Measurements from ENCODE around the gene GUCY1A1. TPM values are rescaled to one million over a fixed set of nuclear protein-coding genes. Genes with fewer than 3 reads are reported as not detected.

Gene GUCY1A1
- total and polyA plus RNA-seq, 5 donors, result 9.9 to 82.5 (median 63.5) TPM

- no peak overlapping the region for H3K4me3 ChIP-seq (ENCODE audit: low read length)
- no peaks in the 10 kb centered on the region for H3K27me3 ChIP-seq (ENCODE audit: control insufficient read depth, insufficient read depth)
- intact Hi-C loops (cut with DNase I), result no loop called here
- no peak for ATAC-seq
- no peak for DNase-seq
- 83% methylated on average over 1 of the region's 1 CpG for WGBS
- no peak overlapping the region for H3K27ac ChIP-seq (ENCODE audit: low read length)
- no peaks in the 10 kb centered on the region for H3K9me3 ChIP-seq (ENCODE audit: control insufficient read depth, low read length)
- no peaks in the 10 kb centered on the region for H3K4me1 ChIP-seq (ENCODE audit: control insufficient read depth, insufficient read depth, low read length)
Measured at GRCh38 chr4:155659176-155659575, 7.5 kb upstream of the GUCY1A1 start.

- WGBS, result 85% methylated on average over 2 of the region's 2 CpGs
- Histone ChIP-seq H3K4me3 (ENCODE audit: low read length) (no peak overlapping the region), H3K4me1 (ENCODE audit: control insufficient read depth, insufficient read depth, low read length) (no peaks in the 10 kb centered on the region), H3K27me3 (ENCODE audit: control insufficient read depth, insufficient read depth) (no peaks in the 10 kb centered on the region), H3K27ac (ENCODE audit: low read length) (no peak overlapping the region), H3K9me3 (ENCODE audit: control insufficient read depth, low read length) (no peaks in the 10 kb centered on the region)
- DNase-seq (no peak), ATAC-seq (no peak)
- intact Hi-C loops (cut with DNase I), result loop anchor here in 2 of 4 donors (10.0 kb wide), 2 partner anchors 166 to 216 kb away; no protein-coding TSS in a partner anchor
Measured at GRCh38 chr4:155660436-155660835, 6.2 kb upstream of the GUCY1A1 start.

DNA sequence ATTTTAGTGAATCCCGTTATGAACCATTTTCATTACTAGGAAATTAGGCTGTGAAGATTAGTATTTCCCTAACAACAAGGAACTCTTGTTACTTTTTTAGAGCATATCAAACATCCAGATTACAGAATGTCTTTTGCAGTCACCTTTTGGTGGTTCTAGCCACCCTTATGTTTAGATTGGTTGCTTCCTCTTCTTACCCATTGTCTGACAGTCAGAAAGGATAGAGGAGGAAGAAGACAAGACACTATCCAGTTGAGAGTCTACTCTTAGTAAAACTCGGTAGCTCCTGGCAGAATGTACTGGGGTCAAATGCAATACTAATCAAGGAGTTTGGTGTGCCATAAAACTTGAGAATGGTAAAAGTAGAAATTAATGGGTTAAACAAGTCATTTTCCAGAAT, 1.6 kb upstream of the GUCY1A1 start:
- no peak overlapping the region for H3K4me3 ChIP-seq (ENCODE audit: low read length)
- DNase-seq, result no peak
- H3K27me3 ChIP-seq (ENCODE audit: control insufficient read depth, insufficient read depth), result no peaks in the 10 kb centered on the region
- H3K27ac ChIP-seq (ENCODE audit: low read length), result no peak overlapping the region
- H3K4me1 ChIP-seq (ENCODE audit: control insufficient read depth, insufficient read depth, low read length), result no peaks in the 10 kb centered on the region
- no peak for ATAC-seq
- intact Hi-C loops (cut with DNase I), result loop anchor here in 2 of 4 donors (10.0 kb wide), 2 partner anchors 170 to 220 kb away; no protein-coding TSS in a partner anchor
- WGBS, result 82% methylated on average over 2 of the region's 2 CpGs
- H3K9me3 ChIP-seq (ENCODE audit: control insufficient read depth, low read length), result no peaks in the 10 kb centered on the region

DNA sequence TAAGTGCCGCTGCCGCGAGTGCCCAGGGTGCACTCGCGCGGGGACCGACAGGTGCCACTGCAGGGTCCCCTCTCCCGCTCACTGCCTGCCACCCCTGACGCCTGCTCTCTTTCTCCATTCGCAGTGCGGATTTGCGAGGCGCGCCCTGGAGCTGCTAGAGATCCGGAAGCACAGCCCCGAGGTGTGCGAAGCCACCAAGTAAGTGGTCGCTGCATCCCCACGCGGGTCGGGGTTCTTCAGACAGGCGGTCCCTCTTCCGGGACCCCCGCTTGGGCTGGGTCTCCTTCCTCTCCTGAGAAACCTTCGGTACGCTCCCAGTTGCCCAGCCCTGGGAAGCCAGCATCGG, 547 bp downstream of the GUCY1A1 start:
- Histone ChIP-seq H3K27ac (ENCODE audit: low read length) (peak overlapping the region; percentile 50), H3K4me3 (ENCODE audit: low read length) (peak overlapping the region; percentile 64), H3K27me3 (ENCODE audit: control insufficient read depth, insufficient read depth) (no peaks in the 10 kb centered on the region), H3K9me3 (ENCODE audit: control insufficient read depth, low read length) (no peaks in the 10 kb centered on the region), H3K4me1 (ENCODE audit: control insufficient read depth, insufficient read depth, low read length) (no peaks in the 10 kb centered on the region)
- DNase-seq, result peak in 2 of 3 donors; percentile 68 to 83
- peak; percentile 76 to 77 for ATAC-seq
- intact Hi-C loops (cut with DNase I), result loop anchor here in 2 of 4 donors (10.0 kb wide), 2 partner anchors 172 to 222 kb away; no protein-coding TSS in a partner anchor
- WGBS, result under 1% methylated on average over 27 of the region's 27 CpGs

- H3K4me3 ChIP-seq (ENCODE audit: low read length), result peak overlapping the region; percentile 64
- H3K9me3 ChIP-seq (ENCODE audit: control insufficient read depth, low read length), result no peaks in the 10 kb centered on the region
- H3K27ac ChIP-seq (ENCODE audit: low read length), result peak overlapping the region; percentile 50
- no peaks in the 10 kb centered on the region for H3K27me3 ChIP-seq (ENCODE audit: control insufficient read depth, insufficient read depth)
- peak; percentile 86 to 94 for ATAC-seq
- intact Hi-C loops (cut with DNase I), result loop anchor here in 2 of 4 donors (10.0 kb wide), 2 partner anchors 173 to 223 kb away; no protein-coding TSS in a partner anchor
- H3K4me1 ChIP-seq (ENCODE audit: control insufficient read depth, insufficient read depth, low read length), result no peaks in the 10 kb centered on the region
- peak in 2 of 3 donors; percentile 77 to 87 for DNase-seq
- under 1% methylated on average over 71 of the region's 71 CpGs for WGBS
Measured at GRCh38 chr4:155667568-155668511, 1.2 kb downstream of the GUCY1A1 start.

GRCh38 chr4:155668707-155669220, 2.1 kb downstream of the GUCY1A1 start:
- intact Hi-C loops (cut with DNase I), result loop anchor here in 2 of 4 donors (10.0 kb wide), 2 partner anchors 174 to 224 kb away; no protein-coding TSS in a partner anchor
- Histone ChIP-seq H3K27me3 (ENCODE audit: control insufficient read depth, insufficient read depth) (no peaks in the 10 kb centered on the region), H3K27ac (ENCODE audit: low read length) (no peak overlapping the region), H3K9me3 (ENCODE audit: control insufficient read depth, low read length) (no peaks in the 10 kb centered on the region), H3K4me1 (ENCODE audit: control insufficient read depth, insufficient read depth, low read length) (no peaks in the 10 kb centered on the region), H3K4me3 (ENCODE audit: low read length) (peak overlapping the region; percentile 64)
- DNase-seq, result no peak
- 35% methylated on average over 9 of the region's 9 CpGs for WGBS
- no peak for ATAC-seq

- H3K4me1 ChIP-seq (ENCODE audit: control insufficient read depth, insufficient read depth, low read length), result no peaks in the 10 kb centered on the region
- no peaks in the 10 kb centered on the region for H3K9me3 ChIP-seq (ENCODE audit: control insufficient read depth, low read length)
- intact Hi-C loops (cut with DNase I), result loop anchor here in 1 of 4 donors (10.0 kb wide), 1 partner anchor 112 kb away; no protein-coding TSS in a partner anchor
- H3K27me3 ChIP-seq (ENCODE audit: control insufficient read depth, insufficient read depth), result no peaks in the 10 kb centered on the region
- 86% methylated on average over 2 of the region's 2 CpGs for WGBS
- H3K4me3 ChIP-seq (ENCODE audit: low read length), result no peak overlapping the region
- DNase-seq (no peak), ATAC-seq (no peak)
- H3K27ac ChIP-seq (ENCODE audit: low read length), result no peak overlapping the region
Measured at GRCh38 chr4:155672342-155672741, 5.7 kb downstream of the GUCY1A1 start.

GRCh38 chr4:155673453-155673979, 6.9 kb downstream of the GUCY1A1 start:
- DNase-seq (no peak), ATAC-seq (peak in 1 of 2 donors; percentile 37)
- intact Hi-C loops (cut with DNase I), result loop anchor here in 1 of 4 donors (10.0 kb wide), 1 partner anchor 111 kb away; no protein-coding TSS in a partner anchor
- no peaks in the 10 kb centered on the region for H3K4me1 ChIP-seq (ENCODE audit: control insufficient read depth, insufficient read depth, low read length)
- no peak overlapping the region for H3K4me3 ChIP-seq (ENCODE audit: low read length)
- H3K9me3 ChIP-seq (ENCODE audit: control insufficient read depth, low read length), result no peaks in the 10 kb centered on the region
- H3K27ac ChIP-seq (ENCODE audit: low read length), result no peak overlapping the region
- 81% methylated on average over 3 of the region's 3 CpGs for WGBS
- H3K27me3 ChIP-seq (ENCODE audit: control insufficient read depth, insufficient read depth), result no peaks in the 10 kb centered on the region

DNA sequence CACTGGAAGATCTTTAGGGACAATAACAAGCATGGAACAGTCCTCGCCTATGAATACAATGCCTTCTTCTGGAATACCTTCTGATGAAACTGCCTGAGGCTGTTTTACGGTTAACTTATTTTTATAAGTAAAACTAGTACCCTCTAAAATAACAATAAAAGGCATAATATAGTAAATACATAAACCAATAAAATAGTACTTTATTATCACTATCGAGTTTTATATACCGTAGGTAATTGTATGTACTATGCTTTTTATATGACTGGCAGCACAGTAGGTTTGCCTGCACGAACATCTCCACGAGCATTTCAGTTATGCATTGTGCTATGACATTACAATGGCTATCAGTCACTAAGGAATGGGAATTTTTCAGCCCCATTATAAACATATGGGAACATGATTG, 8.0 kb downstream of the GUCY1A1 start:
- Histone ChIP-seq H3K27ac (ENCODE audit: low read length) (no peak overlapping the region), H3K4me3 (ENCODE audit: low read length) (no peak overlapping the region), H3K27me3 (ENCODE audit: control insufficient read depth, insufficient read depth) (no peaks in the 10 kb centered on the region), H3K4me1 (ENCODE audit: control insufficient read depth, insufficient read depth, low read length) (no peaks in the 10 kb centered on the region), H3K9me3 (ENCODE audit: control insufficient read depth, low read length) (no peaks in the 10 kb centered on the region)
- intact Hi-C loops (cut with DNase I), result loop anchor here in 1 of 4 donors (10.0 kb wide), 1 partner anchor 110 kb away; no protein-coding TSS in a partner anchor
- DNase-seq (no peak), ATAC-seq (no peak)
- WGBS, result 77% methylated on average over 6 of the region's 6 CpGs

- no peak overlapping the region for H3K4me3 ChIP-seq (ENCODE audit: low read length)
- WGBS, result 21% methylated on average over 2 of the region's 2 CpGs
Measured at GRCh38 chr4:155675709-155676429, 9.2 kb downstream of the GUCY1A1 start.

More at GRCh38 chr4:155675709-155676429, 9.2 kb downstream of the GUCY1A1 start:
- Histone ChIP-seq H3K27ac (ENCODE audit: low read length) (peak overlapping the region; percentile 29), H3K4me1 (ENCODE audit: control insufficient read depth, insufficient read depth, low read length) (no peaks in the 10 kb centered on the region), H3K9me3 (ENCODE audit: control insufficient read depth, low read length) (no peaks in the 10 kb centered on the region), H3K27me3 (ENCODE audit: control insufficient read depth, insufficient read depth) (no peaks in the 10 kb centered on the region)
- intact Hi-C loops (cut with DNase I), result loop anchor here in 1 of 4 donors (10.0 kb wide), 1 partner anchor 109 kb away; no protein-coding TSS in a partner anchor
- DNase-seq (no peak), ATAC-seq (peak; percentile 61 to 63)

Data from right cardiac atrium (tissue), 5 donors.